H1 (cell line): ENCODE results near the gene INTS6. TPM values are rescaled to one million over a fixed set of nuclear protein-coding genes. Genes with fewer than 3 reads are reported as not detected.
A peak's percentile ranks its signal among the peaks of the same experiment; 100 is the strongest.

Experiments
- CTCF ChIA-PET: fragments of 300-600 bp; sonication (Branson Sonifier 250); formaldehyde crosslinking; loops from one replicate; lab custom pipeline; 2021; ENCODE audit not compliant: partially characterized antibody; lab: Charles Lee
- POLR2A ChIA-PET: fragments of 300-600 bp; sonication (Branson Sonifier 250); formaldehyde crosslinking; loops from one replicate; lab custom pipeline; 2021; ENCODE audit warnings: inconsistent platforms; ENCODE audit not compliant: partially characterized antibody; lab: Charles Lee
- DNase-seq, 2 experiments: peaks; one replicate each; pipeline versions ENCODE4 v3.0.0 to v3.0.0-alpha.2; 2010 to 2022; ENCODE audit warnings: low spot score in 2 of 2, low read depth in 1 of 2, mixed read lengths in 1 of 2
- FAIRE-seq: peaks from 2 replicates; lab custom pipeline; 2011; peaks lifted over from hg19 to GRCh38; lab: Jason Lieb, UNC
- H2AFZ ChIP-seq: 2 replicates; pipeline ENCODE4 v1.8.1; 2012; ENCODE audit warnings: low read length, inconsistent platforms
- H2AK5ac ChIP-seq: 2 replicates; pipeline ENCODE4 v1.6.1; 2013; ENCODE audit warnings: low read depth, low read length
- H2BK120ac ChIP-seq: replicated peaks from 2 replicates; pipeline ENCODE3; 2013; ENCODE audit warnings: low read depth, low read length, inconsistent platforms
- H2BK12ac ChIP-seq: 2 replicates; pipeline ENCODE4 v1.6.1; 2013; ENCODE audit warnings: low read depth, low read length
- H2BK15ac ChIP-seq: 2 replicates; pipeline ENCODE4 v1.6.1; 2013; ENCODE audit warnings: low read length
- H2BK20ac ChIP-seq: 2 replicates; pipeline ENCODE4 v1.6.1; 2013; ENCODE audit warnings: low read length
- H2BK5ac ChIP-seq: 2 replicates; pipeline ENCODE4 v1.6.1; 2013; ENCODE audit warnings: low read depth, low read length
- H3K14ac ChIP-seq: 2 replicates; pipeline ENCODE4 v1.6.1; 2013; ENCODE audit warnings: inconsistent platforms; ENCODE audit not compliant: insufficient read length
- H3K18ac ChIP-seq: 2 replicates; pipeline ENCODE4 v1.6.1; 2013; ENCODE audit warnings: low read length; ENCODE audit errors: extremely low read depth
- H3K23ac ChIP-seq: 2 replicates; pipeline ENCODE4 v1.6.1; 2013; ENCODE audit warnings: inconsistent platforms; ENCODE audit not compliant: insufficient read length
- H3K23me2 ChIP-seq: 2 replicates; pipeline ENCODE4 v1.6.1; 2013; ENCODE audit warnings: low read depth, low read length
- H3K27ac ChIP-seq: 2 replicates; pipeline ENCODE4 v1.6.1; 2011; ENCODE audit warnings: low read depth, low read length, inconsistent platforms
- H3K27me3 ChIP-seq, 4 experiments: replicated peaks in 1 of 4; 1 replicate in 1 of 4; 2 replicates in 3 of 4; pipeline versions ENCODE4 v1.6.1 to v1.8.1; 2011 to 2013; ENCODE audit warnings: low read length in 3 of 4, mild to moderate bottlenecking in 3 of 4, inconsistent platforms in 2 of 4, mixed read lengths in 2 of 4, moderate library complexity in 1 of 4; ENCODE audit not compliant: control insufficient read depth in 3 of 4, insufficient read depth in 3 of 4; ENCODE audit errors: extremely low read depth in 1 of 4
- H3K36me3 ChIP-seq, 4 experiments: 2 replicates each; pipeline versions ENCODE4 v1.6.1 to v1.8.1; 2011 to 2013; ENCODE audit warnings: mild to moderate bottlenecking in 4 of 4, low read length in 3 of 4, moderate library complexity in 2 of 4, control low read depth in 1 of 4, inconsistent platforms in 1 of 4; ENCODE audit not compliant: insufficient read depth in 4 of 4, control insufficient read depth in 2 of 4
- H3K4ac ChIP-seq: replicated peaks from 2 replicates; pipeline ENCODE3; 2013; ENCODE audit warnings: low read length, low read depth, mixed read lengths, inconsistent platforms; ENCODE audit not compliant: insufficient read length
- H3K4me1 ChIP-seq, 4 experiments: replicated peaks in 1 of 4; 1 replicate in 1 of 4; 2 replicates in 3 of 4; pipeline versions ENCODE4 v1.6.1 to v1.8.1; 2011 to 2013; ENCODE audit warnings: low read length in 3 of 4, inconsistent platforms in 2 of 4, mixed read lengths in 1 of 4; ENCODE audit not compliant: insufficient read depth in 4 of 4, control insufficient read depth in 3 of 4
- H3K4me2 ChIP-seq, 2 experiments: 2 replicates each; pipeline versions ENCODE4 v1.6.1 to v1.8.1; 2011 to 2013; ENCODE audit warnings: low read depth in 2 of 2, low read length in 2 of 2, control low read depth in 1 of 2, inconsistent platforms in 1 of 2, mild to moderate bottlenecking in 1 of 2; ENCODE audit not compliant: insufficient read depth in 1 of 2
- H3K4me3 ChIP-seq, 4 experiments: fragments of 200-600, 300-600 bp in 1 of 4; sonication (generic), shearing (Covaris generic), sonication (Bioruptor Twin) in 1 of 4; 2 replicates each; pipeline versions ENCODE4 v1.5.1 to v1.8.1; 2011 to 2016; ENCODE audit warnings: low read length in 4 of 4, low read depth in 3 of 4, control low read depth in 2 of 4, inconsistent platforms in 2 of 4, mild to moderate bottlenecking in 2 of 4, mixed read lengths in 1 of 4, moderate library complexity in 1 of 4; ENCODE audit not compliant: insufficient read depth in 2 of 4; ENCODE audit errors: extremely low read depth in 1 of 4
- H3K56ac ChIP-seq: replicated peaks from 2 replicates; pipeline ENCODE3; 2013; ENCODE audit warnings: low read depth, mild to moderate bottlenecking, mixed read lengths, low read length, inconsistent platforms; ENCODE audit not compliant: insufficient read length
- H3K79me1 ChIP-seq: 2 replicates; pipeline ENCODE4 v1.6.1; 2013; ENCODE audit warnings: low read depth, low read length, control low read depth
- H3K79me2 ChIP-seq, 2 experiments: 2 replicates each; pipeline versions ENCODE4 v1.6.1 to v1.8.1; 2012 to 2013; ENCODE audit warnings: low read length in 2 of 2, mild to moderate bottlenecking in 2 of 2, inconsistent platforms in 1 of 2; ENCODE audit not compliant: insufficient read depth in 2 of 2, control insufficient read depth in 1 of 2
- H3K9ac ChIP-seq, 4 experiments: replicated peaks in 1 of 4; 1 replicate in 1 of 4; 2 replicates in 3 of 4; pipeline versions ENCODE4 v1.6.1 to v1.8.1; 2011 to 2013; ENCODE audit warnings: low read depth in 3 of 4, low read length in 3 of 4, control low read depth in 2 of 4, mild to moderate bottlenecking in 2 of 4, moderate library complexity in 2 of 4, inconsistent platforms in 1 of 4; ENCODE audit errors: extremely low read depth in 1 of 4
- H3K9me3 ChIP-seq, 2 experiments: 2 replicates each; pipeline versions ENCODE4 v1.6.1 to v1.8.1; 2012 to 2013; ENCODE audit warnings: mild to moderate bottlenecking in 2 of 2, moderate library complexity in 2 of 2, control low read depth in 1 of 2, inconsistent platforms in 1 of 2, low read depth in 1 of 2, low read length in 1 of 2, mixed read lengths in 1 of 2; ENCODE audit not compliant: insufficient read depth in 2 of 2
- H4K20me1 ChIP-seq, 2 experiments: replicated peaks in 1 of 2; 2 replicates each; pipeline versions ENCODE3 to v1.8.1; 2011 to 2013; ENCODE audit warnings: inconsistent platforms in 2 of 2, low read length in 2 of 2, mild to moderate bottlenecking in 1 of 2; ENCODE audit not compliant: insufficient read depth in 2 of 2, control insufficient read depth in 1 of 2
- H4K5ac ChIP-seq: 2 replicates; pipeline ENCODE4 v1.6.1; 2013; ENCODE audit warnings: low read length, low read depth, mixed read lengths, inconsistent platforms; ENCODE audit not compliant: insufficient read length
- H4K8ac ChIP-seq: 2 replicates; pipeline ENCODE4 v1.8.0; 2013; ENCODE audit warnings: mild to moderate bottlenecking, moderate library complexity, low read length, inconsistent platforms; ENCODE audit not compliant: insufficient read depth; ENCODE audit errors: extremely low read depth
- H4K91ac ChIP-seq: replicated peaks from 2 replicates; pipeline ENCODE3; 2013; ENCODE audit warnings: low read length, mixed read lengths, inconsistent platforms; ENCODE audit not compliant: insufficient read length
- CTCF ChIP-seq, 3 experiments: IDR thresholded peaks; 1 replicate in 2 of 3; 2 replicates in 1 of 3; pipeline versions ENCODE4 v1.5.1 to v1.6.1; 2011; ENCODE audit warnings: low read length in 3 of 3, mild to moderate bottlenecking in 3 of 3, inconsistent platforms in 2 of 3, low read depth in 1 of 3, moderate library complexity in 1 of 3; ENCODE audit not compliant: insufficient read depth in 1 of 3; ENCODE audit errors: control extremely low read depth in 1 of 3
- GABPA ChIP-seq: IDR thresholded peaks from 2 replicates; pipeline ENCODE4 v1.6.1; 2011; ENCODE audit warnings: mild to moderate bottlenecking, low read length, moderate library complexity, borderline replicate concordance; ENCODE audit not compliant: insufficient read depth
- HDAC2 ChIP-seq, 2 experiments: fragments of 300-600 bp in 1 of 2; sonication (generic) in 1 of 2; IDR thresholded peaks; 2 replicates each; pipeline ENCODE4 v1.6.1; 2011 to 2012; ENCODE audit warnings: low read depth in 2 of 2, low read length in 2 of 2, mild to moderate bottlenecking in 2 of 2, moderate library complexity in 2 of 2, borderline replicate concordance in 1 of 2, inconsistent platforms in 1 of 2
- RNF2 ChIP-seq: fragments of 200-900, 300-1000 bp; sonication (generic); IDR thresholded peaks from 2 replicates; pipeline ENCODE4 v1.7.1; 2016; ENCODE audit warnings: borderline replicate concordance, low read depth, mild to moderate bottlenecking, antibody characterized with exemption, low read length; ENCODE audit not compliant: poor library complexity, severe bottlenecking; ENCODE audit errors: missing control alignments
- TAF1 ChIP-seq: IDR thresholded peaks from 2 replicates; pipeline ENCODE4 v1.6.1; 2011; ENCODE audit warnings: mild to moderate bottlenecking, low read depth, low read length
- WGBS, 2 experiments: shearing (Covaris generic) in 1 of 2; methylation state at CpG; one replicate each; pipeline versions ENCODE4 v1.1.6 to v1.1.7; 2013 to 2015; ENCODE audit warnings: low lambda C conversion rate in 2 of 2, mixed read lengths in 2 of 2, inconsistent platforms in 1 of 2, low coverage in 1 of 2, missing lambda C conversion rate in 1 of 2; ENCODE audit not compliant: insufficient replicate concordance in 2 of 2, insufficient coverage in 1 of 2, insufficient read length in 1 of 2; ENCODE audit errors: extremely low coverage in 1 of 2, missing lambda C conversion rate in 1 of 2; 5-methylcytosine and 5-hydroxymethylcytosine counted together
- polyA plus RNA-seq, 7 experiments: library from polyadenylated mRNA; depleted of rRNA in 3 of 7; stranded (reverse) in 5 of 7; unstranded in 2 of 7; fragments of >200 nt in 5 of 7; fragments of 200-250 nt in 2 of 7; gene quantifications; 1 replicate in 5 of 7; 2 replicates in 1 of 7; 4 replicates in 1 of 7; pipeline versions ENCODE4 v1.2.1 to v1.2.3, GENCODE V29; 2011 to 2013; ENCODE audit warnings: missing spikeins in 2 of 7, mixed read lengths in 2 of 7
- total RNA-seq: library from RNA; stranded (reverse); fragmentation: NEBNext Ultra II Directional; extraction: Animal tissue kit (Norgen Biotek cat#: 25700); gene quantifications from 2 replicates; pipeline ENCODE4 v1.2.1, GENCODE V29; 2021

Gene INTS6
- total and polyA plus RNA-seq, 2 of the 8 experiments (the other 6 are each of a cell fraction or from before 2014, with no cell fraction given), result 12.6 to 42.8 TPM

GRCh38 chr13:51322826-51323225 is 130.0 kb downstream of the INTS6 start:
- H3K9me3 ChIP-seq, result no peaks in the 10 kb centered on the region
- no peak for DNase-seq
- 73% methylated on average over 3 of the region's 3 CpGs; no CpG with 5 or more reads in 1 of the 2 experiments for WGBS, 2 experiments

More at GRCh38 chr13:51322826-51323225, 130.0 kb downstream of the INTS6 start:
- peaks cover 4 to 16% (median 12%) of the 10 kb centered on the region in 4 experiments; a peak in 6 of 7 replicates for H3K4me1 ChIP-seq
- no peak overlapping the region for H3K14ac ChIP-seq
- H2BK20ac ChIP-seq, result no peak overlapping the region
- H3K4me3 ChIP-seq, result no peak overlapping the region
- no peak overlapping the region for H3K9ac ChIP-seq
- no peak overlapping the region for H4K5ac ChIP-seq
- H3K18ac ChIP-seq, result peak overlapping the region; percentile 79
- no peak overlapping the region for H2BK5ac ChIP-seq
- no peaks in the 10 kb centered on the region for H4K20me1 ChIP-seq
- no peak overlapping the region for H3K27ac ChIP-seq
- no peak overlapping the region for H3K23ac ChIP-seq
- no peak overlapping the region for H2AFZ ChIP-seq
- 0 out of 2 replicates have a peak overlapping the region, but pooled peaks have one; percentile 61 for H2BK15ac ChIP-seq
- no peaks in the 10 kb centered on the region; the same call in 1 of the 2 replicates for H3K23me2 ChIP-seq
- POLR2A ChIA-PET, result interaction anchor here (0.6 to 2.7 kb wide), 4 partner anchors 17 to 130 kb away, joined by 3 to 8 read pairs (median 3); partner anchors contain the start of gene INTS6
- no peaks in the 10 kb centered on the region for H3K27me3 ChIP-seq
- H4K91ac ChIP-seq, result peak overlapping the region; percentile 86
- TF ChIP-seq CTCF (IDR thresholded peaks at IDR 0.05; ENCODE audit: control extremely low read depth in 1 of 3, insufficient read depth in 1 of 3, low read depth in 1 of 3, low read length in 3 of 3), result peak in 1 of 3 experiments; percentile 16; a peak in 1 of 4 replicates
- no peak for TF ChIP-seq RNF2
- no peak for TF ChIP-seq TAF1
- no peak for TF ChIP-seq GABPA
- no peak for TF ChIP-seq HDAC2 (IDR thresholded peaks at IDR 0.05; ENCODE audit: borderline replicate concordance in 1 of 2, low read depth in 2 of 2, low read length in 2 of 2)
- TF ChIP-seq, all 59 proteins: peak for 1
- Histone ChIP-seq H3K36me3 (no peaks in the 10 kb centered on the region), H2AK5ac (peak overlapping the region; percentile 46; the same call in 1 of the 2 replicates), H2BK120ac (no peak overlapping the region), H3K79me2 (no peaks in the 10 kb centered on the region), H3K4me2 (no peak overlapping the region), H3K79me1 (no peaks in the 10 kb centered on the region), H4K8ac (no peak overlapping the region), H3K4ac (no peak overlapping the region), H2BK12ac (peak overlapping the region; percentile 46; the same call in 1 of the 2 replicates), H3K56ac (no peak overlapping the region)
- FAIRE-seq, result no peak
- CTCF ChIA-PET, result interaction anchor here (0.8 to 3.0 kb wide), 8 partner anchors 11 to 202 kb away, joined by 3 to 18 read pairs (median 3); no protein-coding TSS in a partner anchor
